Tibial artery (tissue), 4 donors: Measurements from ENCODE around the gene AASDHPPT.

ENCODE experiments used
- DNase-seq, 2 donors: peaks; one replicate each; pipeline ENCODE4 v3.0.0-alpha.2; 2019
- H3K27ac ChIP-seq, 2 donors: fragments of 200-600 bp; sonication (generic) in 1 of 2; 1 replicate in 1 of 2; 2 replicates in 1 of 2; pipeline ENCODE4 v1.5.1; 2018 to 2019; ENCODE audit warnings: mild to moderate bottlenecking in 1 of 2
- H3K27me3 ChIP-seq, 2 donors: fragments of 200-600 bp; sonication (generic) in 1 of 2; one replicate each; pipeline versions ENCODE4 v1.5.1 to v1.6.0; 2016 to 2019
- H3K36me3 ChIP-seq, 3 donors: fragments of 200-600 bp; sonication (generic) in 2 of 3; one replicate each; pipeline ENCODE4 v1.5.1; 2016 to 2019; ENCODE audit warnings: mild to moderate bottlenecking in 2 of 3
- H3K4me1 ChIP-seq, 4 donors: fragments of 200-600 bp; sonication (generic) in 2 of 4; 1 replicate in 3 of 4; 2 replicates in 1 of 4; pipeline ENCODE4 v1.5.1; 2016 to 2019
- H3K4me3 ChIP-seq, 2 donors: fragments of 200-600 bp; sonication (generic) in 1 of 2; 1 replicate in 1 of 2; 2 replicates in 1 of 2; pipeline ENCODE4 v1.5.1; 2018 to 2019; ENCODE audit warnings: mild to moderate bottlenecking in 2 of 2
- H3K9me3 ChIP-seq, 3 donors: fragments of 200-600 bp; sonication (generic) in 1 of 3; one replicate each; pipeline ENCODE4 v1.5.1; 2016 to 2019
- CTCF ChIP-seq, 2 experiments: fragments of 200-600 bp in 1 of 2; fragments of 450-650 bp in 1 of 2; IDR thresholded peaks; one replicate each; pipeline ENCODE4 v1.5.1; 2017 to 2019; ENCODE audit warnings: antibody characterized with exemption in 2 of 2, mild to moderate bottlenecking in 1 of 2, moderate library complexity in 1 of 2
- intact Hi-C: fragments of 100-400 bp; cut with DNase I; formaldehyde crosslinking; loops from one replicate; pipeline ENCODE4 v1.15.0; 2023; ENCODE audit warnings: low total_unique reads

The AASDHPPT gene

GRCh38 chr11:106101370-106101769 lies 23.9 kb downstream of the AASDHPPT start:
- DNase-seq: no peak
- Histone ChIP-seq H3K9me3 (no peaks in the 10 kb centered on the region), H3K27me3 (no peaks in the 10 kb centered on the region), H3K27ac (no peak overlapping the region), H3K4me1 (no peaks in the 10 kb centered on the region), H3K4me3 (no peak overlapping the region), H3K36me3 (peaks cover 20 to 25% (median 23%) of the 10 kb centered on the region in 3 donors)
- TF ChIP-seq CTCF (IDR thresholded peaks at IDR 0.05): no peak
- intact Hi-C loops: no loop called here

- Histone ChIP-seq H3K36me3 (peaks cover 16 to 21% (median 19%) of the 10 kb centered on the region in 3 donors), H3K4me3 (no peak overlapping the region), H3K27ac (no peak overlapping the region), H3K9me3 (no peaks in the 10 kb centered on the region), H3K27me3 (no peaks in the 10 kb centered on the region), H3K4me1 (no peaks in the 10 kb centered on the region)
- intact Hi-C loops: no loop called here
- no peak for TF ChIP-seq CTCF (IDR thresholded peaks at IDR 0.05)
- no peak for DNase-seq
Measured at GRCh38 chr11:106101819-106102218, 24.4 kb downstream of the AASDHPPT start.

GRCh38 chr11:106105986-106106385 lies 28.5 kb downstream of the AASDHPPT start:
- H3K4me3 ChIP-seq: no peak overlapping the region

GRCh38 chr11:106121570-106122320 lies 44.3 kb downstream of the AASDHPPT start:
- H3K36me3 ChIP-seq: no peaks in the 10 kb centered on the region
- no peak for DNase-seq
- no peaks in the 10 kb centered on the region for H3K4me1 ChIP-seq
- H3K27me3 ChIP-seq: no peaks in the 10 kb centered on the region
- no peaks in the 10 kb centered on the region for H3K9me3 ChIP-seq
- no peak for TF ChIP-seq CTCF (IDR thresholded peaks at IDR 0.05)
- H3K4me3 ChIP-seq: no peak overlapping the region
- intact Hi-C loops: no loop called here
- no peak overlapping the region for H3K27ac ChIP-seq

More at GRCh38 chr11:106105986-106106385, 28.5 kb downstream of the AASDHPPT start:
- intact Hi-C loops: no loop called here
- H3K27ac ChIP-seq: no peak overlapping the region
- no peak for TF ChIP-seq CTCF (IDR thresholded peaks at IDR 0.05)
- H3K36me3 ChIP-seq: no peaks in the 10 kb centered on the region
- no peak for DNase-seq
- H3K27me3 ChIP-seq: no peaks in the 10 kb centered on the region
- H3K4me1 ChIP-seq: no peaks in the 10 kb centered on the region
- H3K9me3 ChIP-seq: no peaks in the 10 kb centered on the region

GRCh38 chr11:106127604-106128003 lies 50.1 kb downstream of the AASDHPPT start:
- H3K27me3 ChIP-seq: no peaks in the 10 kb centered on the region
- no peak overlapping the region for H3K4me3 ChIP-seq
- no peaks in the 10 kb centered on the region for H3K9me3 ChIP-seq
- no peak for DNase-seq
- no peaks in the 10 kb centered on the region for H3K4me1 ChIP-seq
- H3K27ac ChIP-seq: no peak overlapping the region
- TF ChIP-seq CTCF (IDR thresholded peaks at IDR 0.05): no peak
- intact Hi-C loops: no loop called here
- no peaks in the 10 kb centered on the region for H3K36me3 ChIP-seq
